ENCODE data around the gene IRF2BP2.

DNA sequence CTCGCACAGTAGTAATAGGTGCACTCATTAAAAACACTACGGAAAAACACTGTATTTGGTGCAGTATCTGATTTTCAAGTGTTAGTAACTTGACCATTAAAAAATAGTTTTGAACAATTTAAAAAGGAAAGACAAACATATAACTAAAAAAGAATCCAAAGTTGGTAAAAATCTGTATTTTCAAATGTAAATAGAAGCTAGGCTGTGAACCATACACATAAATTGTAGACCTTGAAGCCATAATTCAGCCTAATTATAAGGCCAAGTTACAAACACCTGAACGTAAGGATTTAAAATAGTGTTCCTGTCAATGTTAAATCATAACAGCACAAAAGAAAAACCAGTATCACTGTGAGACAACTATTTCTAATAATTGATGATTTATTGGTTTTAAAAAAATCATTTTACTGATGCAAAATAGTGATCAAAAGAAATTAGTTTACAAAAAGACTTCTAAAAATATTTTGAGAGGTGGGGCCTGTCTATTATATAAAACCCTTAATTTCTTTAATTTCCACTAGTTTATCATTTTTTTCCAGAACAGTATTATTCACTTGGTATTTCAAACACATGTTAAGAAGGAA lies 4.5 kb downstream of the IRF2BP2 start:
- TF ChIP-seq CTCF (IDR thresholded peaks at IDR 0.05) (no peak), POLR2A (IDR thresholded peaks at IDR 0.05) (no peak)
